Nephron (organoid): ENCODE measurements around the gene JOSD1.

Experiments used
- H3K27ac Mint-ChIP-seq, 3 experiments: 2 replicates each; pipeline ENCODE4 v1.8.0; 2020; ENCODE audit warnings: mixed read lengths in 3 of 3, mild to moderate bottlenecking in 2 of 3, moderate library complexity in 1 of 3
- H3K27me3 Mint-ChIP-seq: 2 replicates; pipeline ENCODE4 v1.8.0; 2021; ENCODE audit warnings: low read depth, mild to moderate bottlenecking, moderate library complexity, mixed read lengths
- H3K36me3 Mint-ChIP-seq: 2 replicates; pipeline ENCODE4 v1.8.0; 2020; ENCODE audit warnings: low read depth, mixed read lengths
- H3K4me1 Mint-ChIP-seq: 2 replicates; pipeline ENCODE4 v1.8.0; 2020; ENCODE audit warnings: mixed read lengths
- H3K4me3 Mint-ChIP-seq, 3 experiments: 2 replicates each; pipeline ENCODE4 v1.8.0; 2020; ENCODE audit warnings: mild to moderate bottlenecking in 3 of 3, mixed read lengths in 3 of 3, moderate library complexity in 2 of 3
- H3K9me3 Mint-ChIP-seq: 2 replicates; pipeline ENCODE4 v1.8.0; 2020; ENCODE audit warnings: mixed read lengths
- TF ChIP-seq, protein P1 (sequence below), 3 experiments: fragments of 200-600 bp; sonication (generic); IDR thresholded peaks; one replicate each; pipeline ENCODE4 v1.5.0; 2021; ENCODE audit warnings: antibody characterized with exemption in 3 of 3; ENCODE audit not compliant: unreplicated experiment in 3 of 3

Gene JOSD1

DNA sequence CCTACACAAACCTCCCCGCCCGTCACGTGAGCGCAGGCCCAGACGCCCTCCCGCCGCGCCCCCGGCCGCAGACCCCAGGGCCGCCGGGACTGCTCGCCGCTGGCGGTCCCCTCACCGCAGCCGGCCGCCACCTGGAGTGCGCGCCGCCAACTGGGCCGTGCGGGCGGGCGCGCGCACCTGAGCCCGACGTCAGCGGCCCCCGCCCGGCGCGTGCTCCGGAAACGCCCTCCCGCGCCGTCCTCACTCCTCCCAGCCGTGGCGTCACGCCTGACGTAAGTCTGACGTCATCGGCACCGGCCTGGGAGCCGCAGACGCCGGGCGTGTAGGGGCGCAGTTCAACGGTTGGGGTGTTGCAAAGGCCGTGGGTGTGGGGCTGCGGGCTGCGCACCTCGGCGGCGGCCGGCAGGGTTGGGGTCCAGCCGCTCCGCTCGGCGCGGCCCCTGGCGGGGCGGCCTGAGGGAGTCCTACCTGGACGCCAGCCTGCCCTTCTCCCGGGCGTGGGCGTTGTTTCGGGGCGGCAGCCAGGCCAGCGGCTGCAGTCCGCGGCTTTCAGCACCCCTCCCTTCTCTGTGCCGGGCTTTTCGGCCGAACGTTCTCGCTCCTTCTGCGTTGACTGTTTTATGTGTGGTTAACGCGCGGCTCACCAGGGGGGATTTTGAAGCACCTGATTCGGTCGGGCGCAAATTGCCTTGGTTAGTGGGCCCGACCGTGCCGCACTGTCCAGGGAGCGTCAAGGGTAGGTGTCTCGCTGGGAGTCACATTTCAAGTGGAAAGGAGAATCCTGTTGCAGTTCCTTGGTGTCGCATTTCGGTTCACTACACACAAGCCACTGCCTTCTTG is at the start of gene JOSD1:
Gene JOSD1 (minus strand): TSS at position 155 of the 840 bp plus-strand sequence. CDS start 956 bp downstream, outside the sequence.
- H3K27ac Mint-ChIP-seq, result peak within 1 kb of the TSS; percentile 89 to 99 (median 93)
- no peaks in the 10 kb centered on the region for H3K9me3 Mint-ChIP-seq
- TF ChIP-seq, protein P1, sequence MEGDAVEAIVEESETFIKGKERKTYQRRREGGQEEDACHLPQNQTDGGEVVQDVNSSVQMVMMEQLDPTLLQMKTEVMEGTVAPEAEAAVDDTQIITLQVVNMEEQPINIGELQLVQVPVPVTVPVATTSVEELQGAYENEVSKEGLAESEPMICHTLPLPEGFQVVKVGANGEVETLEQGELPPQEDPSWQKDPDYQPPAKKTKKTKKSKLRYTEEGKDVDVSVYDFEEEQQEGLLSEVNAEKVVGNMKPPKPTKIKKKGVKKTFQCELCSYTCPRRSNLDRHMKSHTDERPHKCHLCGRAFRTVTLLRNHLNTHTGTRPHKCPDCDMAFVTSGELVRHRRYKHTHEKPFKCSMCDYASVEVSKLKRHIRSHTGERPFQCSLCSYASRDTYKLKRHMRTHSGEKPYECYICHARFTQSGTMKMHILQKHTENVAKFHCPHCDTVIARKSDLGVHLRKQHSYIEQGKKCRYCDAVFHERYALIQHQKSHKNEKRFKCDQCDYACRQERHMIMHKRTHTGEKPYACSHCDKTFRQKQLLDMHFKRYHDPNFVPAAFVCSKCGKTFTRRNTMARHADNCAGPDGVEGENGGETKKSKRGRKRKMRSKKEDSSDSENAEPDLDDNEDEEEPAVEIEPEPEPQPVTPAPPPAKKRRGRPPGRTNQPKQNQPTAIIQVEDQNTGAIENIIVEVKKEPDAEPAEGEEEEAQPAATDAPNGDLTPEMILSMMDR (IDR thresholded peaks at IDR 0.05; ENCODE audit: unreplicated experiment in 3 of 3), result no peak
- peaks cover 12% of the 10 kb centered on the region for H3K36me3 Mint-ChIP-seq
- peak within 1 kb of the TSS; percentile 95 to 98 (median 97) for H3K4me3 Mint-ChIP-seq
- H3K4me1 Mint-ChIP-seq, result peaks cover 49% of the 10 kb centered on the region
- no peaks in the 10 kb centered on the region for H3K27me3 Mint-ChIP-seq

DNA sequence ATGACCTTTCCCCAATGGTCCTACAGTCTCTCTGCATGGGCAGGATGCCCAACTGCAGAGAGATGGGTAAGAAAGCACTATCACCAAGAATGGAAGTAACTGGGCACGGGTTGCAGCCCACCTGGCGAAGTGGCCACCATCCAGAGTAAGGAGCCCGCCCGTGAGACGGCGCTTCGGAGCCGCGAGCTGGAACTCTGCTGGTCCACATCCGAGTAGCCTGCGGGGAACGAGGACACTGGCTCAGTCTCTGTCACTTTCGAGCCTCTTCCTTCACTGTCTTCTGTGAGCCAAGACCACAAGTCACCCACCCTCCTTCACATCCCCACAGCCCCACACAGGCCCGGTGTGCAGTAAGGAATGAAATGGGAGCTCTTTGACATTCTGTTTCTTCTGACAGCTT is 49.4 kb upstream of the JOSD1 start:
- Mint-ChIP-seq H3K4me1 (peaks cover 26% of the 10 kb centered on the region), H3K36me3 (peaks cover 37% of the 10 kb centered on the region), H3K4me3 (no peak overlapping the region), H3K27me3 (no peaks in the 10 kb centered on the region), H3K27ac (no peak overlapping the region), H3K9me3 (no peaks in the 10 kb centered on the region)
- TF ChIP-seq, protein P1 (IDR thresholded peaks at IDR 0.05; ENCODE audit: unreplicated experiment in 3 of 3), result no peak

DNA sequence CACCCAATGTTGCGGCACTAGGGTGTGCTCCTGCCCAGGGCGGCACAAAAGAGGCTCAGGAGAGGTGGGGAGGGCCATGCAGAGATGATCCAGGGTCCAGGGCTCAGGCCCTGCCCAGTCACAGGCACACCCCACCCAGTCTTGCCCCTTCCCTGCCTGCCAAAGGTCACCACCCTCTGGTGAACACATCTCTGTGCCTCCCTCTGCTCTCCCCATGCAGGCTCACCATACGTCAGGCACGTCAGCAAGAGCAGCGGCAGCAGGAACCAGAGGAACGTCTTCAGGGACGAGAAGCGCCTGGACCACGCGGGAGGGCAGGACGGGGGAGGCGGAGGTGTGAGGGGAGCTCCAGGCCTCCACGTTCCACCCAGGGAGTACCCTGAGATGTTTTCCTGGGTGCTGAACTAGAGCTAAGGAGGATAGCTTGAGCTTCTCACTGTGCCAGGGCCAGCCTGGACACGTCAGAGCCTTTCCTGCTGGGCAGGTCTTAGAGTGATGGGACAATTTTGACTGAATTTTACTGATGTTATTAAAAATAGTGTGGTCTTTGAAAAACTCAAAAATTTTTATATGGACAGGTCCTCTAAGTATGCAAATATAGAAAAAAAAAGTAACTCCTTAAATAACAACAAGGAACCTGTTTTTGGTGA is 47.9 kb upstream of the JOSD1 start:
- Mint-ChIP-seq H3K4me3 (no peak overlapping the region), H3K27ac (peak overlapping the region in 1 of 3 experiments; percentile 76), H3K36me3 (peaks cover 44% of the 10 kb centered on the region), H3K27me3 (no peaks in the 10 kb centered on the region), H3K9me3 (no peaks in the 10 kb centered on the region), H3K4me1 (peaks cover 15% of the 10 kb centered on the region)
- TF ChIP-seq, protein P1 (IDR thresholded peaks at IDR 0.05; ENCODE audit: unreplicated experiment in 3 of 3), result no peak

DNA sequence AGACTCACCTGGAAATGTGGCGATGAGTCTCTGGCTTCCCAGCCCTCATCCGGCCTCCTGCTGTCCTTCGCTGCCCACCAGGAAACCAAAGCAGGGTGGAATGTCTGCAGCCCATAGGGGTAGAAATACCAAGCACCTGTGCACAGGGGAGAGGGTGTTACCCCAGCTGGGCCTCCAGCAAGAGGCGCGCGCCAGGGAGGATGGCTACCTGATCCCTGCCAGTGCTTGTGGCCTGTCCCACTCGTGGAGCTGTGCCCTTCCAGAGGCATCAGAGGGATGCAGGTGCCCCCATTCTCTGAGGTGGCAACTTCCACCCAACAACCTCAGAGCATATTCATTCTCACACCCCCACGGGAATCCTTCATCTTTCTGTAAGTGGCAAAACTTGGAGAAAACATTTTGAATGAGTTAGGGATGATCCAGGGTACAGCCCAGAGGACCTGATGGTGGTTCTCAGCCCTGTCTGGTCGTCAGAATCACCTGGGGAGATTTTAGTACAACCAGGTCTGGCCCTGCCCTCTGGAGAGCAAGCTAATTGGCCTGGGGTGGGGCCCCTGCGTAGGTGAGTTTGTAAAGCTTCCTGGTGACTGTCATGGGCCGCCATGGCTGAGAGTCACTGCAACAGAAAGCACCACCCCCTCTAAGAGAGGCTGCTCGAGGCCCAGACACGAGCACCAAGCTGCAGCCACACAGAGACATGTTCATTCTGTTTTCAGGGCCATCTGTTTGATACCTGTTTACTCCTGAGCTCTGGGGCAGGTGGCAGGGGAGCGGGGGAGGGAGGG is 45.1 kb upstream of the JOSD1 start:
- TF ChIP-seq, protein P1 (IDR thresholded peaks at IDR 0.05; ENCODE audit: unreplicated experiment in 3 of 3), result no peak
- Mint-ChIP-seq H3K4me3 (no peak overlapping the region), H3K27ac (no peak overlapping the region), H3K36me3 (peaks cover 52% of the 10 kb centered on the region), H3K27me3 (no peaks in the 10 kb centered on the region), H3K9me3 (no peaks in the 10 kb centered on the region), H3K4me1 (peaks cover 7% of the 10 kb centered on the region)

DNA sequence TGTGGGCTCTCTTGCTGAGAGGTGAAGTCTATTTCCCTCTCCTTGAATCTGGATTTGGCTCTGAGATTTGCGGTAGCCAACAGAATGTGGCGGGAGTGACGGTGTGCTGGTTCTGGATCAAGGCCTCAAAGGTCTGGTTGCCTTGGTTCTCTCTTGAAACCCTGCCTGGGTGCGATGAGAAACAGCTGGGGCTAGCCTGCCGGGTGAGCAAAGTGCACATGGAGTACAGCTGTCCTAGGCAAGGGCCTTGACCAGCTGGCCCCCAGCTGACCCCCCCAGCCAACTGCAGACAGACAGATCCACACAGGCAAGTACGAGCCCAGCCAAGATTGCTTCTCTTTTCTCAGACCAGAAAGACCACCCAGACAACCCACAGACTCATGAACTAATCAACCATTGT is 44.2 kb upstream of the JOSD1 start:
- Mint-ChIP-seq H3K27me3 (no peaks in the 10 kb centered on the region), H3K4me3 (peak overlapping the region in 1 of 3 experiments; percentile 35), H3K9me3 (no peaks in the 10 kb centered on the region), H3K4me1 (peaks cover 7% of the 10 kb centered on the region), H3K27ac (peak overlapping the region; percentile 30 to 78 (median 42)), H3K36me3 (peaks cover 50% of the 10 kb centered on the region)
- TF ChIP-seq, protein P1 (IDR thresholded peaks at IDR 0.05; ENCODE audit: unreplicated experiment in 3 of 3), result no peak
